Measurements from ENCODE around the gene ELFN2. TPM values are rescaled to one million over a fixed set of nuclear protein-coding genes. Genes with fewer than 3 reads are reported as not detected.

Gene ELFN2
- polyA plus RNA-seq, 1 donor from 2014 or later = 4.4 TPM

DNA sequence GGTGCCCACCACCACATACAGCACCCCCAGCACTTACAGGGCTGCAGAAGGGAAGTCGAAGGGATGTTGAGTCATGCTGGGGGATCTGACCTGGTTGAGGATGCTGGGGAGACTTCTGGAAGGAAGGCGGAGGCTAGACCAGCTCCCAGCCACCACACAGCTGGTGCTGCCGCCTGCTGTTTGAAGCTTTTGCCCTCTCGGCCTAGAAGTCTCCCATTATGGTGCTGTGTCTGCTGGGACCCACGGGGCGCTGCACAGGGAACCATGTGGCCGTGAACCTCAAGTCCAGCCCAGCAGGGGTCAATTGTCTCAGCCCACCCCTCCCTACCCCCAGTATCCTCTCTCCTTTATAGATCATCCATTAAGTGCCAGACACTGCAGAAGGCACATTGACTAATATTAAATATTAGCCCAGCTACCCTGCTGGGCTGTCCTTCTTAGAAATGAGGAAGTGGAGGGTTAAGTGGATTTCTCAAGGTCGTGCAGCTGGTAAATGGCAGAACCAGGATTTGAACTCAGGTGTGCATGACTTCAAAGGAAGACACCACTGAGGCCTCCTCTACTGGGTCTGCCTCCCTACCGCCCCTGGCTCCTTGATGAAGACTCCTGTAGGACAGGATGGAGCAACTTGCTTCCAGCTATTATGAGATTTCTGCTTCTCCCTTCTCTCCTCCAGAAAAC lies 95.3 kb downstream of the ELFN2 start:
- Histone ChIP-seq H4K20me1 (ENCODE audit: insufficient read depth) (no peaks in the 10 kb centered on the region), H3K27ac (ENCODE audit: low read length) (no peak overlapping the region), H2AFZ (ENCODE audit: low read depth, low read length) (no peak overlapping the region), H3K9me3 (ENCODE audit: low read length) (no peaks in the 10 kb centered on the region), H3K9ac (ENCODE audit: low read length) (peak overlapping the region; percentile 2), H3K4me2 (ENCODE audit: low read length) (no peak overlapping the region), H3K9me2 (ENCODE audit: insufficient read depth, low read length) (no peaks in the 10 kb centered on the region), H3K79me2 (replicated peaks; ENCODE audit: insufficient read depth, low read length) (no peaks in the 10 kb centered on the region), H3K36me3 (ENCODE audit: insufficient read depth, low read length) (no peaks in the 10 kb centered on the region), H3F3A (ENCODE audit: insufficient read depth, low read length, poor library complexity, severe bottlenecking) (no peaks in the 10 kb centered on the region), H3K4me3 (ENCODE audit: low read length) (no peak overlapping the region), H3K27me3 (ENCODE audit: insufficient read depth, low read depth, low read length) (peaks cover 46% of the 10 kb centered on the region)
- TF ChIP-seq RAD21 (conservative IDR thresholded peaks at IDR 0.05) = no peak
- no peak for TF ChIP-seq MXI1 (conservative IDR thresholded peaks at IDR 0.05; ENCODE audit: poor library complexity, severe bottlenecking)
- TF ChIP-seq TAF1 (IDR thresholded peaks at IDR 0.05; ENCODE audit: low read depth) = no peak
- no peak for TF ChIP-seq CTCF (IDR thresholded peaks at IDR 0.05; ENCODE audit: poor library complexity, severe bottlenecking)
- TF ChIP-seq EZH2 (IDR thresholded peaks at IDR 0.05; ENCODE audit: borderline replicate concordance, insufficient read depth, low read length, poor library complexity, severe bottlenecking) = no peak
- no peak for TF ChIP-seq REST (IDR thresholded peaks at IDR 0.05; ENCODE audit: borderline replicate concordance)
- no peak for TF ChIP-seq EP300 (conservative IDR thresholded peaks at IDR 0.05; ENCODE audit: poor library complexity, severe bottlenecking)

DNA sequence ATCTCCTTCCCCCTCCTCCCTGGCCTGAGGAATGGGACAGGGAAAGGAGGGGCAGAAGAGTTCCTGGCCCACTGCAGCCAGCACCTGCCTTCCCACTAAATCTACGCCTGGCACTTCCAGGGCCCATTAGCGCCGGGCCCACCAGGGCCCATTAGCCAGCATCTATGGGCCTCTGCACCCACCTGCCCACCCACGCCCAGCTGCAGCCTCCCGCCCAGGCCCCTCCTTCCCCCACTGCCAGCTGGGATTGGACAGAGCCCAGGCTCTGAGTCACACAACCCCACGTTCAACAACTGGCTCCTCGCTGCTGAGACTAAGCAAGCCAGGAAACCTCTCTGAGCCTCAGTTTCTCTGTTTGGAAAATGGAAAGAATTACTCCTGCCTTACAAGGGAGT lies 96.2 kb downstream of the ELFN2 start:
- Histone ChIP-seq H2AFZ (ENCODE audit: low read depth, low read length) (no peak overlapping the region), H3K27me3 (ENCODE audit: insufficient read depth, low read depth, low read length) (peaks cover 48% of the 10 kb centered on the region), H3K9ac (ENCODE audit: low read length) (peak overlapping the region; percentile 15), H3K36me3 (ENCODE audit: insufficient read depth, low read length) (no peaks in the 10 kb centered on the region), H3K9me3 (ENCODE audit: low read length) (no peaks in the 10 kb centered on the region), H3K79me2 (replicated peaks; ENCODE audit: insufficient read depth, low read length) (no peaks in the 10 kb centered on the region), H4K20me1 (ENCODE audit: insufficient read depth) (no peaks in the 10 kb centered on the region), H3F3A (ENCODE audit: insufficient read depth, low read length, poor library complexity, severe bottlenecking) (no peaks in the 10 kb centered on the region), H3K27ac (ENCODE audit: low read length) (no peak overlapping the region), H3K4me3 (ENCODE audit: low read length) (peak overlapping the region; percentile 7), H3K9me2 (ENCODE audit: insufficient read depth, low read length) (no peaks in the 10 kb centered on the region), H3K4me2 (ENCODE audit: low read length) (no peak overlapping the region)
- TF ChIP-seq POLR2AphosphoS5 (IDR thresholded peaks at IDR 0.05) (no peak), EZH2 (IDR thresholded peaks at IDR 0.05; ENCODE audit: borderline replicate concordance, insufficient read depth, low read length, poor library complexity, severe bottlenecking) (no peak)

Data from neural cell (in vitro differentiated cells).